ENCODE results near the gene HGD. TPM values are rescaled to one million over a fixed set of nuclear protein-coding genes. Genes with fewer than 3 reads are reported as not detected.
A peak's percentile ranks its signal among the peaks of the same experiment; 100 is the strongest.
"Not testable (repeated sequence)": the region's sequence is repeated elsewhere in the genome, so short reads cannot be mapped to it uniquely, and the experiment has no call there.

Gene HGD
- total and polyA plus RNA-seq, 2 donors: 0.27 TPM; not detected in 1

DNA sequence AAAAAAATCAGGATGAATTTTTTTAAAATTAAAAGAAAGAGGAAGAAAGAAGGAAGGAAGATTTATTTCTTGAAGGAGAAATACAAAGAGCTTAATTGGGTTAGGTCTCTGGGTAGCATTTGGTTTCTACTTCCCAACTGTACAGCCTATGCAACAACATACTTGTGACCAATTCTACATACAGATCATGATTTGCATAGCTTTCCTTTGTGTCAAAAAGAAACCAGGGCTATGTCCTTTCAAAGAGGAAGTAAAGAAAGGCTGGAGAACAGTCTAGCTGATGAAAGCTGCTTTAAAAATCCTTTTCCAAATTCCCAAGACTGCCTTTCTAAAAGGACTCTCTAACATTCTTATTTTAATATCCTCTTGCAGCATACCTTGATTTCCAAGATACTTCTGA lies 6.1 kb upstream of the HGD start:
- H3K27ac ChIP-seq (ENCODE audit: low read depth): no peak overlapping the region
- H3K4me1 ChIP-seq (ENCODE audit: insufficient read depth): no peaks in the 10 kb centered on the region
- no peaks in the 10 kb centered on the region for H3K36me3 ChIP-seq (ENCODE audit: insufficient read depth)
- DNase-seq (ENCODE audit: extremely low spot score): no peak
- H3K4me3 ChIP-seq (ENCODE audit: low read depth, low read length): no peak overlapping the region

DNA sequence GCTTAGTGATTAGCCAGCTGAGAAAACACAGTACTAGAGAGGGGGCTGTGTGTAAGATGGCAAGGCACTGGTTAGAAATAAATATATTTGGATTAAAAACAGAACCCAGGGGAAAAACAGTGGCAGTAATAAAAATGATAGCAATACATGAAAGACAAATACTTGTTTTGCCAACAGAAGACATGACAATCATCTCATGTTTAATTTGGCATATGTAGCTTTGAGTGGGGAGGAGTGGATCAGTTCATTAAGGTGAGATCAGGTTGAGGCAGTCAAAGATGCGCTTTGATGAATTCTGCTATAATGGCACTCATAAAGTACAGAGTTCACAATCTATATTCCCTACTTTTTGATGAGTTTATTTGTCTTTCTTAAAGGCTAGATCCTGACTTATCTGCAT lies 3.4 kb upstream of the HGD start:
- H3K36me3 ChIP-seq (ENCODE audit: insufficient read depth): no peaks in the 10 kb centered on the region
- H3K4me3 ChIP-seq (ENCODE audit: low read depth, low read length): no peak overlapping the region
- DNase-seq (ENCODE audit: extremely low spot score): no peak
- H3K27ac ChIP-seq (ENCODE audit: low read depth): no peak overlapping the region
- 99% methylated on average over 1 of the region's 1 CpG for WGBS
- H3K4me1 ChIP-seq (ENCODE audit: insufficient read depth): no peaks in the 10 kb centered on the region

DNA sequence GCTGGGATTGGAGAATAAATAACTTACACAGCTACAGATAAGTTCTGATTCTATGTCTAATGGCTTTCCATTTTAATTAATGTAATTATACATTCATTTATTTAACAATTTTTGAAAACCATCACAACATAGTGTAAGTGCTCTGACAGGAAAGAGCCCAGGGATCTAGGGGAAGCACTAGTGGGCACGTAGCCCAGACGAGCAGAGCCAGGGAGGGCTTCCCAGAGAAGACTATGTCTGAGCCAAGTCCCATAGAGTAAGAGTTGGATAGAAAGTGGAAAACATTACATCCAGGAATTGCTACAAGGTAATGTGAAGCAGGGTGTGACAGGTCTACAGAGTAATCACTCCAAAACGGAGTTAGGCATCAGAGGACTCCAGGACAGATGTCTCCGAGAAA lies 2.9 kb upstream of the HGD start:
- H3K4me3 ChIP-seq (ENCODE audit: low read depth, low read length): no peak overlapping the region
- 58% methylated on average over 4 of the region's 4 CpGs for WGBS
- no peaks in the 10 kb centered on the region for H3K4me1 ChIP-seq (ENCODE audit: insufficient read depth)
- H3K27ac ChIP-seq (ENCODE audit: low read depth): no peak overlapping the region
- no peak for DNase-seq (ENCODE audit: extremely low spot score)
- no peaks in the 10 kb centered on the region for H3K36me3 ChIP-seq (ENCODE audit: insufficient read depth)

DNA sequence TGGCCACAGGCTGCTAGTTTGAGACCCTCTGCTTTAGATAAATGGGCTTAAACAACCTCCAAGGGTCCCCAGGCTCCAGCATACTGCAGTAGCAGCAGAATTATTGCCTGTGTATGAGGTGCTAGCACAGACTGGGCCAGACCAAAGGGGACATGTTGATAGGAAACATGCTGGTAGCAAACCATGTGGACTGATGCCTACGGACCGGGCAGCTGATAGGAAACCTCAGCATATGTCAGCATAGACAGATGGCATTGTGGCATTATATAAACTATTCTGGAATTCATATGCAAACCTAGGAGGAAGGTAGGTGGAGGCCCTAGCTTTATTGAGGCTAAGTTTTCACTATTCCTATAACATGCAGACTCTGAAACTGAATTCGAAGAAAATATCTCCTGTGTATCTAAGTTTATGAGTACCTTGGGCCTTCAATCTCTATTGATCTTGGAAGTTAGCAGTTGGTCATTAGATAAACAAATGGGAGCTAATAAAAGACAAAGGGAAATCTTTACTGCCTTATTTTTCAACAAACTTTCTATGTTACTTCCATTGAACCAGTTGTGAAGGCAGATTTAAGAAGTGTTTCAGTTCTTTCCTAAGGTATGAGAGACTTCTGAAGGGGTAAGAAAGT lies 1.7 kb upstream of the HGD start:
- 80% methylated on average over 3 of the region's 3 CpGs for WGBS
- no peaks in the 10 kb centered on the region for H3K4me1 ChIP-seq (ENCODE audit: insufficient read depth)
- no peak for DNase-seq (ENCODE audit: extremely low spot score)
- no peak overlapping the region for H3K27ac ChIP-seq (ENCODE audit: low read depth)
- no peaks in the 10 kb centered on the region for H3K36me3 ChIP-seq (ENCODE audit: insufficient read depth)
- no peak overlapping the region for H3K4me3 ChIP-seq (ENCODE audit: low read depth, low read length)

DNA sequence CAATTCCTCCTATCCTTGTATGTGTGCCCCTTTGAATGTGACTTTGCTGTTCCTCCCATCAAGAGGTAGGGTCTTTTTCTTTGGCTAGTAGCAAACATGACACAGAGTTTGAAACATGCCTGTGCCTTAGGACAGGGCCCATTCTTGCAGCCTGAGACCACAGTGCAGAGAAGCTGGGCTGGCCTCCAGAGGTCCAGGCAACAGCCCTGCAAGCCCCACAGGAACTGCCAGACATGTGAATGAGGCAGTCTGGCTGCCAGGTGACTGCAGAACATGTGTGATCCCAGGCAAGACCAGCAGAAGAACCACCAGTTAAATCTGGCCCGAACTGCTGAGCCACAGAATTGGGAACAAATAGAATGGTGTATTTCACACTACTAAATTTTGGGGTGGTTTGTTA lies 1.2 kb upstream of the HGD start:
- no peak for DNase-seq (ENCODE audit: extremely low spot score)
- Histone ChIP-seq H3K27ac (ENCODE audit: low read depth) (no peak overlapping the region), H3K4me3 (ENCODE audit: low read depth, low read length) (no peak overlapping the region), H3K4me1 (ENCODE audit: insufficient read depth) (no peaks in the 10 kb centered on the region), H3K36me3 (ENCODE audit: insufficient read depth) (no peaks in the 10 kb centered on the region)
- WGBS: 92% methylated on average over 1 of the region's 1 CpG

DNA sequence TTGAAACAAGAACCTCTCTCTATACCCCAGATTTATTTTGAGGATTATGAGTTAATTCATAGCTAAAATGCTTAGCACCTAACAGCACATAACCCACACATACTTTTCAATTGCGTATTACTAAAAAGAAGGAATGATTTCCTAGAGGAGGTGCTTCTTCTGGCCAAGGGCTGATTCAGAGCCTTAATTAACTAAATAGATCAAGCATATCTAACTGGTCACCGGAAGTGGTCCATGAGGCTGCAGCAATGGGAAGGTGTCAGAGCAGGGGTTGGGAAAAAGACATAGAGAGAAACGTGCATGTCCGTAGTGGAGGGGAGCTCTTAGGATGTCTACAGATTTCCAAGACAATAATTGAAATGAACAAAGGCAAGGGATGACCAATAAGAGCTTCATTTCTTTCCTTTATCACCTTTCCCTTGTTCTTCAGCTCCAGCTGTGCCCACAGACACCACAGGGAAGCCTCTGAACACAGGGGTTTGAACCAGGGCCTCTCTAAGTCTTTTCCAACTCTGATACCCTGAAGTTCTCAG lies 467 bp downstream of the HGD start:
- Histone ChIP-seq H3K36me3 (ENCODE audit: insufficient read depth) (no peaks in the 10 kb centered on the region), H3K27ac (ENCODE audit: low read depth) (no peak overlapping the region), H3K4me3 (ENCODE audit: low read depth, low read length) (no peak overlapping the region), H3K4me1 (ENCODE audit: insufficient read depth) (no peaks in the 10 kb centered on the region)
- WGBS: 95% methylated on average over 4 of the region's 4 CpGs
- no peak for DNase-seq (ENCODE audit: extremely low spot score)

DNA sequence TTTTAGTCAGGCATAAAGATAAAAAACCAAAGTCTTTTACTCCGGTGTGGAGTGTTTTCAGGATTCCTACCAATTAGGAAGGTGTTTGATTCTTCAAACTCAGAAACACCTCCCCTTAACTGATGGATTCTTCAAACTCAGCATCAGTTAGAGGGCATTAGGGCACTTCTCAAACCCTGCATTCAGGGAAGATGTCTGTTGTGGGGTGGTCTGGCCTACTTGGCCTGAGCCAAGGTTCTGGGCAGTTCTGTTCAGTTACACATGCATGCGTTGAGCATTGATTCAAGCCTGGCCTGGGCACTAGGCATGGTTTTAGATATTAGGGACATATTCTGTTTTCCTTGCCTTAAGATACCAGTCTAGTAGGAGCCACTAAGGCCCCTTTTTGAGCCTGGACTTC lies 1.0 kb downstream of the HGD start:
- Histone ChIP-seq H3K4me3 (ENCODE audit: low read depth, low read length) (no peak overlapping the region), H3K27ac (ENCODE audit: low read depth) (no peak overlapping the region), H3K36me3 (ENCODE audit: insufficient read depth) (no peaks in the 10 kb centered on the region), H3K4me1 (ENCODE audit: insufficient read depth) (no peaks in the 10 kb centered on the region)
- no peak for DNase-seq (ENCODE audit: extremely low spot score)
- WGBS: 93% methylated on average over 2 of the region's 2 CpGs

DNA sequence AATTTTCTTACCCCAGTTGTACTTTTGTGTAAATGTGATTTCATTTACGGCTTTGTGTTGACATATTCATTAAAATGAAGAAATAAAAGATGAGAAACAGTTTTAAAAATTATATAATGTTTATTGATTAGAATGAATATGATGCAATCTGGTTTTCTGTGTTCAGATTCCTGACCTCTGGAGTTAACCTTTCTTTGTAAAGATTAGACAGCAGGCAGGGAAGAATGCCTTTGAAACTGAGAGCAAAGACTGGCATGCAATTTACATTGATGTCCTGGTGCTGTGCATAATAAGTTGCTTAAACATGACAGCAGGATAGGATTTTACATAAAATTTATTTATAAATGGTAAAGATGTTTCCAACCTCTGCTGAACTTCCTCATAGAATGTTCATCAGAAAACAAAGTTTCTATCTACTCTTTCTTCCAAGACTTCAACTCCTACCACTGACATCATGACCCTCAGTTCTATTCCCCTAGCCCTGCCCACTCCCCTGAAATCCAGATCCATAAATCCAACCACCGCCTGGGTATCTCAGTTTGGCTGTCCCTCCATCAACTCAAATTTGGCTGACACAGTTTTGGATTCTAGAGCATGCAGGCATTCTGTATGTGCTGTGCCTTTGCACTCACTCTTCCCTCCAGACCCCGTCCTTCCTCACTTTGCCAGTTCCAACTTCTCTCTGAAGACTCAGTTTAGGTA lies 1.7 kb downstream of the HGD start:
- DNase-seq (ENCODE audit: extremely low spot score): no peak
- Histone ChIP-seq H3K4me3 (ENCODE audit: low read depth, low read length) (no peak overlapping the region), H3K36me3 (ENCODE audit: insufficient read depth) (no peaks in the 10 kb centered on the region), H3K4me1 (ENCODE audit: insufficient read depth) (no peaks in the 10 kb centered on the region), H3K27ac (ENCODE audit: low read depth) (no peak overlapping the region)
- WGBS: 95% methylated on average over 3 of the region's 3 CpGs

DNA sequence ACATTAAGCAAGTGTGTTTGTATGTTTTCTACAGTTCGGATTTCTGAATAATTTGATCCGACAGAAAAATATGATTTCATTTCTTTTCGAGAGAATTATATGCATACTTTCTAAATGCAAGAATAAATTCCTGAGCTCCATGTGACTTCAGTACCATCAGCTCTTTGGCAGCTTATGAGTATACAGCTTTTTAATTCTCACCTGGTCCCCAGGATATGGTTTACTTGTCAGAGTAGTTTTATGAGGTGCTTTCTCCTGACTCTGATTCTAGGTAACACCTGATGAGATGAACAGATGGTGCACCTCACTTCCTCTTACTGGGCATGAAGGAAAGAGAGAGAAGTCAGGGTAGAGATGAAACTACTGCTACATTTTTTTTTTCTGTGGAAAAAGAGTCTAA lies 3.1 kb downstream of the HGD start:
- WGBS: 28% methylated on average over 3 of the region's 3 CpGs
- Histone ChIP-seq H3K4me3 (ENCODE audit: low read depth, low read length) (no peak overlapping the region), H3K4me1 (ENCODE audit: insufficient read depth) (no peaks in the 10 kb centered on the region), H3K36me3 (ENCODE audit: insufficient read depth) (no peaks in the 10 kb centered on the region), H3K27ac (ENCODE audit: low read depth) (no peak overlapping the region)
- no peak for DNase-seq (ENCODE audit: extremely low spot score)

DNA sequence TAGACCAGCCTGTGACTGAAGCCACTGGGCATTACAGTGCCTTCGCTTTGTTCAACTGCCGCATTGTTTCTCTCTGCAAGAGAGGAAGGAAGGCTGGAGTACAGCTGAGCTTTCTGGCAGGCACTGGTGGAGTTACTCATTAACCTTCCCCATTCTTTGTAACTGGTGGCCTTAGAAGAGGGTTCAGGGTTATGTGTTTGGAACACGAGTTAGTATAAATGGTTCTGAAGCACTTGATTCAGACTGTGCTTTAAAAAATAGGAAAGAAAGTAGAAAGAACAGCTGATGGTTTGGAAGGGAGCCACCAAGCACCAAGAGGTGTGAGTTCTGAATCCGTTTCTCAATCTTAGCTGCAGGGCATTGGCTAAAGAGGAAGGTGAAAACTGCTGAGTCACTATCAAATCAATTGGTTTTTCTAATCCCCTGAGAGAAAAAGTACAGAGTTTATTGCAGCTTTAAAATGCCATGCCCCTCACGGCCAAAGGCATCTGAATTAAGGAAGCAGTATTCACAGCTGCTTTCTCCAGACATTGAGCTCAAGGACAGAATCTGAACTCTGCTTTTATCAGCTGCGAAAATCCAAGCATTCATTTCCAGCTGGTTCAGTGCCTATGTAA lies 3.6 kb downstream of the HGD start:
- H3K4me3 ChIP-seq (ENCODE audit: low read depth, low read length): no peak overlapping the region
- H3K36me3 ChIP-seq (ENCODE audit: insufficient read depth): no peaks in the 10 kb centered on the region
- no peak overlapping the region for H3K27ac ChIP-seq (ENCODE audit: low read depth)
- DNase-seq (ENCODE audit: extremely low spot score): peak; percentile 20
- WGBS: 7% methylated on average over 6 of the region's 6 CpGs
- no peaks in the 10 kb centered on the region for H3K4me1 ChIP-seq (ENCODE audit: insufficient read depth)

DNA sequence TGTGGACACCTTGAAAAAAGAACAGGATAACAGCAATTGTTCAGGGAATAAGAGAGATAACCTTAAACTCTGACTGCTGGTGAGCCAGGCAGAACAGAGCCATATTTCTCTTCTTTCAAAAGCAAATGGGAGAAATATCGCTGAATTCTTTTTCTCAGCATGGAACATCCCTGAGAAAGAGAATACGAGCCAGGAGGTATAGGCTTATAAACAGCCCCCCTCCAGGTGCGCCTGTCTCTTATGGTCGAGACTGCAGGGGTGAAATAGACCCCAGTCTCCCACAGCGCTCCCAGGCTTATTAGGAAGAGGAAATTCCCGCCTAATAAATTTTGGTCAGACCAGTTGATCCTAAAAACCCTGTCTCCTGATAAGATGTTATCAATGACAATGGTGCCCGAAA lies 4.8 kb downstream of the HGD start:
- H3K4me3 ChIP-seq (ENCODE audit: low read depth, low read length); H3K4me1 ChIP-seq (ENCODE audit: insufficient read depth); H3K36me3 ChIP-seq (ENCODE audit: insufficient read depth); H3K27ac ChIP-seq (ENCODE audit: low read depth); DNase-seq (ENCODE audit: extremely low spot score): not testable (repeated sequence)
- 90% methylated on average over 7 of the region's 7 CpGs for WGBS

DNA sequence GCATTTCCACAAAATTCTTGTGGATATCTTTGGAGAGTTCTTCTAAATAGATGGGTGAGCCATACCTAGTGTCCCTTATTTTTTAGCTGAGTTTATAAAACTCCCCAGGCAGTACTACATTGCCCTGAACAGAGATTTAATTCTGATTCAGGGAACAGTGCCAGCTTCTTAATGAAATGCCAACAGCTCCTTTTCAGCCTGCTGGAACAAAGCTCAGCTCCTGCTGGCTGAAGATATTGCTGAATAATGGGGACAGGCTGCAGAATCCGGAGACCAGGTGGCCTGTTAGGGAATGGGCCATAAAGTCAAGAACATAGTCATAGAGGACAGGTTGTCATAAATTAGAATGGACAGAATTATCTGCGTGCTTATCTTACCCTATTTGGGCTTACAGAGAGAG lies 8.9 kb downstream of the HGD start:
- no peaks in the 10 kb centered on the region for H3K36me3 ChIP-seq (ENCODE audit: insufficient read depth)
- no peak overlapping the region for H3K27ac ChIP-seq (ENCODE audit: low read depth)
- DNase-seq (ENCODE audit: extremely low spot score): no peak
- no peak overlapping the region for H3K4me3 ChIP-seq (ENCODE audit: low read depth, low read length)
- no peaks in the 10 kb centered on the region for H3K4me1 ChIP-seq (ENCODE audit: insufficient read depth)
- WGBS: 31% methylated on average over 2 of the region's 2 CpGs

DNA sequence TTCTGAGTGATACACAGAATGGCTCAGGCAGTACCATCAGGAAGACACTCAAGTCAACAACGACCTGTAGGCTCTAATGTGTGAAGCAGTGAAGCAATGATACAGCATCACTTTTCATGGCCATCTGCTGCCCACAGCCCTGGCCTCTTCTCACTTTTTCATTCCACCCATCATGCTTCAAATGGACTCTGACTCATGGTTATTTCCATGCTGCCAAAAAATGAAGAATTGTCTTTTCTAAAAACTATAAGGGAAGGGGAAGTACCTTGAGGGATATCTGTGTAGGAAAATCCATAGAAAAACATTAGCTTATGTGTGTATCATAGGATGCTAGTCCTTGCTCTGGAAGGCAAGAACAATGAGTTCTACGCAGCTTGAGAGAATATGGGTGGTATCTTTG lies 11.5 kb downstream of the HGD start:
- DNase-seq (ENCODE audit: extremely low spot score): no peak
- H3K4me3 ChIP-seq (ENCODE audit: low read depth, low read length): no peak overlapping the region
- 82% methylated on average over 2 of the region's 2 CpGs for WGBS
- no peaks in the 10 kb centered on the region for H3K36me3 ChIP-seq (ENCODE audit: insufficient read depth)
- no peaks in the 10 kb centered on the region for H3K4me1 ChIP-seq (ENCODE audit: insufficient read depth)
- H3K27ac ChIP-seq (ENCODE audit: low read depth): no peak overlapping the region

DNA sequence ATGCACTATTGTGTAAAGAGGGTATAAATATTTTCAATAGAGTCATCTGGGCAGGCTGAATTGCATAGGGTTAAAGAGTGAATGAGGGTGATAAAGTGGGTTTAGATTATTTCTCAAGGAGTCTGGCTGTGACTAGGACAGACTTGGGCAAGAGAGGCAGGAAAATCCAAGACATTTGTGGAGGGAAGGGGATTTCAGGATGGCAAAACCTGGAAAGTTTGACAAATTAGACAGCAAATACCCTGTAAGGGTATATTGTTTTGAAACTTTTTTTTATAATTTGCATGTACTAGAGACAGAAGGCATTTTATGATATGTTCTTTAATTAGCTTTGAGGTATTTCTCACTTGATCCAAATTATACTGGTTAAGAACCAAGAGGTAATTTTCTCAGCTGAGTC lies 17.1 kb downstream of the HGD start:
- Histone ChIP-seq H3K36me3 (ENCODE audit: insufficient read depth) (no peaks in the 10 kb centered on the region), H3K4me1 (ENCODE audit: insufficient read depth) (no peaks in the 10 kb centered on the region), H3K4me3 (ENCODE audit: low read depth, low read length) (no peak overlapping the region), H3K27ac (ENCODE audit: low read depth) (no peak overlapping the region)
- DNase-seq (ENCODE audit: extremely low spot score): no peak
